Fibroblast of the aortic adventitia (primary cell): ENCODE data around the gene PCDHGB6. TPM values are rescaled to one million over a fixed set of nuclear protein-coding genes. Genes with fewer than 3 reads are reported as not detected.
"Not testable (repeated sequence)": the region's sequence is repeated elsewhere in the genome, so short reads cannot be mapped to it uniquely, and the experiment has no call there.

ENCODE experiments used
- DNase-seq: peaks from one replicate; pipeline ENCODE4 v3.0.0-alpha.2; 2010; ENCODE audit warnings: low read depth
- H3K4me3 ChIP-seq: 2 replicates; pipeline ENCODE4 v1.5.1; 2011; ENCODE audit warnings: low read depth, mild to moderate bottlenecking, control low read depth, low read length, moderate library complexity
- total RNA-seq: library from RNA; depleted of rRNA; stranded (reverse); fragments of >200 nt; gene quantifications from 2 replicates; pipeline ENCODE4 v1.2.3, GENCODE V29; 2012; ENCODE audit warnings: low replicate concordance
- TF ChIP-seq, protein P1 (sequence below): IDR thresholded peaks from 2 replicates; pipeline ENCODE4 v1.5.1; 2011; ENCODE audit warnings: mild to moderate bottlenecking, low read length, control low read depth, inconsistent platforms; ENCODE audit not compliant: insufficient read depth

Gene PCDHGB6
- total RNA-seq, 1 donor = 5.8 TPM

DNA sequence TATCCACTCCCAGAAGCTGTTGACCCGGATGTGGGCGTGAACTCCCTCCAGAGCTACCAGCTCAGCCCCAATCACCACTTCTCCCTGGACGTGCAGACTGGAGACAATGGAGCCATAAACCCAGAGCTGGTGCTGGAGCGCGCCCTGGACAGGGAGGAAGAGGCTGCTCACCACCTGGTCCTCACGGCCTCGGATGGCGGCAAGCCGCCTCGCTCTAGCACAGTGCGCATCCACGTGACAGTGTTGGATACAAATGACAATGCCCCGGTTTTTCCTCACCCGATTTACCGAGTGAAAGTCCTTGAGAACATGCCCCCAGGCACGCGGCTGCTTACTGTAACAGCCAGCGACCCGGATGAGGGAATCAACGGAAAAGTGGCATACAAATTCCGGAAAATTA lies 14.6 kb upstream of the PCDHGB6 start:
- DNase-seq = no peak
- TF ChIP-seq, protein P1, sequence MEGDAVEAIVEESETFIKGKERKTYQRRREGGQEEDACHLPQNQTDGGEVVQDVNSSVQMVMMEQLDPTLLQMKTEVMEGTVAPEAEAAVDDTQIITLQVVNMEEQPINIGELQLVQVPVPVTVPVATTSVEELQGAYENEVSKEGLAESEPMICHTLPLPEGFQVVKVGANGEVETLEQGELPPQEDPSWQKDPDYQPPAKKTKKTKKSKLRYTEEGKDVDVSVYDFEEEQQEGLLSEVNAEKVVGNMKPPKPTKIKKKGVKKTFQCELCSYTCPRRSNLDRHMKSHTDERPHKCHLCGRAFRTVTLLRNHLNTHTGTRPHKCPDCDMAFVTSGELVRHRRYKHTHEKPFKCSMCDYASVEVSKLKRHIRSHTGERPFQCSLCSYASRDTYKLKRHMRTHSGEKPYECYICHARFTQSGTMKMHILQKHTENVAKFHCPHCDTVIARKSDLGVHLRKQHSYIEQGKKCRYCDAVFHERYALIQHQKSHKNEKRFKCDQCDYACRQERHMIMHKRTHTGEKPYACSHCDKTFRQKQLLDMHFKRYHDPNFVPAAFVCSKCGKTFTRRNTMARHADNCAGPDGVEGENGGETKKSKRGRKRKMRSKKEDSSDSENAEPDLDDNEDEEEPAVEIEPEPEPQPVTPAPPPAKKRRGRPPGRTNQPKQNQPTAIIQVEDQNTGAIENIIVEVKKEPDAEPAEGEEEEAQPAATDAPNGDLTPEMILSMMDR = no peak

DNA sequence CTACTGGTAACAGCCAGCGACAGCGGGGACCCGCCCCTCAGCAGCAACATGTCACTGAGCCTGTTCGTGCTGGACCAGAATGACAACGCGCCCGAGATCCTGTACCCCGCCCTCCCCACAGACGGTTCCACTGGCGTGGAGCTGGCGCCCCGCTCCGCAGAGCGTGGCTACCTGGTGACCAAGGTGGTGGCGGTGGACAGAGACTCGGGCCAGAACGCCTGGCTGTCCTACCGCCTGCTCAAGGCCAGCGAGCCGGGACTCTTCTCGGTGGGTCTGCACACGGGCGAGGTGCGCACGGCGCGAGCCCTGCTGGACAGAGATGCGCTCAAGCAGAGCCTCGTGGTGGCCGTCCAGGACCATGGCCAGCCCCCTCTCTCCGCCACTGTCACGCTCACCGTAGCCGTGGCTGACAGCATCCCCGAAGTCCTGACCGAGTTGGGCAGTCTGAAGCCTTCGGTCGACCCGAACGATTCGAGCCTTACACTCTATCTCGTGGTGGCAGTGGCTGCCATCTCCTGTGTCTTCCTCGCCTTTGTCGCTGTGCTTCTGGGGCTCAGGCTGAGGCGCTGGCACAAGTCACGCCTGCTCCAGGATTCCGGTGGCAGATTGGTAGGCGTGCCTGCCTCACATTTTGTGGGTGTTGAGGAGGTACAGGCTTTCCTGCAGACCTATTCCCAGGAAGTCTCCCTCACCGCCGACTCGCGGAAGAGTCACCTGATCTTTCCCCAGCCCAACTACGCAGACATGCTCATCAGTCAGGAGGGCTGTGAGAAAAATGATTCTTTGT lies 13.2 kb upstream of the PCDHGB6 start:
- not testable (repeated sequence) for H3K4me3 ChIP-seq, DNase-seq

More for the DNA sequence above, 14.6 kb upstream of the PCDHGB6 start:
- no peak overlapping the region for H3K4me3 ChIP-seq

DNA sequence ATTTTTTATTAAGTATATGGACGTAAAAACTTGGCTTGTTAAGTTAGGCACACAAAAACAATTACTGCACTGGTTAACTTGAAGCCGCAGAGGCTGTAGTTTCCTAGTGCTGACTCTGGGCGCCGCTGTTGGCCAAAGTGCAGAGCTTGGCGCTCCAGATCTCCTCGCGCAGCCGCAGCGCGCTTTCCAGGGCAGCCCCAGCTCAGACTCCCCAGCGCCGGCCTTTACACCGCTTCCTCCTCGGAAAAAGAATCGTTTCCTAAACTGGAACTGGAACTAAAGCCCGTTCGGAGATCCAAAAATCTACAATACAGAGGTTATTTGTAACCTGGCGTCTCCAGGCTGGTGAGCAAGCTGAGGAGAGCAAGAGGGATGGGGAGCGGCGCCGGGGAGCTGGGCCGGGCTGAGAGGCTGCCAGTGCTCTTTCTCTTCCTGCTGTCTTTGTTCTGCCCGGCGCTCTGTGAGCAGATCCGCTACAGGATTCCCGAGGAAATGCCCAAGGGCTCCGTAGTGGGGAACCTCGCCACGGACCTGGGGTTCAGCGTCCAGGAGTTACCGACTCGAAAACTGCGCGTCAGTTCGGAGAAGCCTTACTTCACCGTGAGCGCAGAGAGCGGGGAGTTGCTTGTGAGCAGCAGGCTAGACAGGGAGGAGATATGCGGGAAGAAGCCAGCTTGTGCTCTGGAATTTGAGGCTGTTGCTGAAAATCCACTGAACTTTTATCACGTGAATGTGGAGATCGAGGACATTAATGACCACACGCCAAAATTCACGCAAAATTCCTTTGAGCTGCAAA lies 9.9 kb upstream of the PCDHGB6 start, which contains the start of gene PCDHGB5:
PCDHGB5 (plus strand) TSS at position 192 of the 796 bp plus-strand sequence; CDS start at position 373, 181 bp downstream.
- peak within 1 kb of the TSS; percentile 62 for H3K4me3 ChIP-seq
- TF ChIP-seq, protein P1 = peak; percentile 67
- peak; percentile 71 for DNase-seq

DNA sequence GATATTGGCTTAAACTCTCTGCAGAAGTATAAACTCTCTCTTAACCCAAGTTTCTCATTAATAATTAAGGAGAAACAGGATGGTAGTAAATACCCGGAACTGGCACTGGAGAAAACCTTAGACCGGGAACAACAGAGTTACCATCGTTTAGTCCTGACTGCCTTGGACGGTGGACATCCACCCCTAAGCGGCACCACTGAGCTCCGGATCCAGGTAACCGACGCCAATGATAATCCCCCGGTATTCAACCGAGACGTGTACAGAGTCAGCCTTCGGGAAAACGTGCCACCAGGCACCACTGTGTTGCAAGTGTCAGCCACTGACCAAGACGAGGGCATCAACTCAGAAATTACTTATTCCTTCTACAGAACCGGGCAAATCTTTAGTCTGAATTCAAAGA lies 9.2 kb upstream of the PCDHGB6 start:
- no peak for DNase-seq
- H3K4me3 ChIP-seq = peak overlapping the region; percentile 27
- TF ChIP-seq, protein P1 = no peak

DNA sequence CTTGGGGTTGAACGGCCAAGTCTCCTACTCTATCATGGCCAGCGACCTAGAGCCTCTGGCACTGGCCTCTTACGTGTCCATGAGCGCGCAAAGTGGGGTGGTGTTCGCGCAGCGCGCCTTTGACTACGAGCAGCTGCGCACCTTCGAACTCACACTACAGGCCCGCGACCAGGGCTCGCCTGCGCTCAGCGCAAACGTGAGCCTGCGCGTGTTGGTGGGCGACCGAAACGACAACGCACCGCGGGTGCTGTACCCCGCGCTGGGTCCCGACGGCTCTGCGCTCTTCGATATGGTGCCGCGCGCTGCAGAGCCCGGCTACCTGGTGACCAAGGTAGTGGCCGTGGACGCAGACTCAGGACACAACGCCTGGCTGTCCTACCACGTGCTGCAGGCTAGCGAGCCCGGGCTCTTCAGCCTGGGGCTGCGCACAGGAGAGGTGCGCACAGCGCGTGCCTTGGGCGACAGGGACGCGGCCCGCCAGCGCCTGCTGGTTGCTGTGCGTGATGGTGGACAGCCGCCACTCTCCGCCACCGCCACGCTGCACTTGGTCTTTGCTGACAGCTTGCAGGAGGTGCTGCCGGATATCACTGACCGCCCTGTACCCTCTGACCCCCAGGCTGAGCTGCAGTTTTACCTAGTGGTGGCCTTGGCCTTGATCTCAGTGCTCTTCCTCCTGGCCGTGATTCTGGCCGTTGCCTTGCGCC lies 8.1 kb upstream of the PCDHGB6 start:
- H3K4me3 ChIP-seq = no peak overlapping the region
- no peak for DNase-seq
- TF ChIP-seq, protein P1 = no peak

DNA sequence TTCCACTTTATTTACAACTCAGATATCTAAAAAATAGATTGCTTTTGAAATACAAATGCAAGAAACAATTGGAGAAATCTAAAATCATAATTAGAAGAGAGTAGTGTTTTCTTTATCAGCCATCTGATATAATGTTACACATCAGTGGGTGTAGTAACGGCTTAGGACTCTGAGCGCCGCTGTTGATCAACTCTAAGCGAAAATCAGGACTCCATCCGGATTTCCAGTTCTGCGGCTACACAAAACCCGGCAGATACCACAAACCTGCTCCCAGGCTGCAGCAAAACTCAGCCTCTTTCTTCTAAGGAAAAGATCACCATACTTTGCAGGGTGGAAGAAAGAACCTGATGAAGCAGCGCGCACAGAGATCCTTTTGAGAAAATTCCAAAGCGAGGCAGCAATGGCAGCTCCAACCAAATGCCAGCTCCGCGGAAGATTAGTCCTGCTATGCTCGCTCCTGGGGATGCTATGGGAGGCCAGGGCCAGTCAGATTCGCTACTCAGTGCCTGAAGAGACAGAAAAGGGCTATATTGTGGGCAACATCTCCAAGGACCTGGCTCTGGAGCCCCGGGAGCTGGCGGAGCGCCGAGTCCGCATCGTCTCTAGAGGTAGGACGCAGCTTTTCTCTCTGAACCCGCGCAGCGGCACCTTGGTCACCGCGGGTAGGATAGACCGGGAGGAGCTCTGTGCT lies 5.1 kb upstream of the PCDHGB6 start, which contains the start of gene PCDHGA9:
PCDHGA9 (plus strand) TSS at position 226 of the 691 bp plus-strand sequence; CDS start at position 401, 175 bp downstream.
- H3K4me3 ChIP-seq = peak within 1 kb of the TSS; percentile 56
- peak; percentile 59 for DNase-seq
- TF ChIP-seq, protein P1 = peak; percentile 48
